ENCODE data around the gene TBC1D24.
"Not testable (repeated sequence)": the region's sequence is repeated elsewhere in the genome, so short reads cannot be mapped to it uniquely, and the experiment has no call there.

TBC1D24 gene

GRCh38 chr16:2533912-2534311, 59.0 kb downstream of the TBC1D24 start:
- no peak for DNase-seq

DNA sequence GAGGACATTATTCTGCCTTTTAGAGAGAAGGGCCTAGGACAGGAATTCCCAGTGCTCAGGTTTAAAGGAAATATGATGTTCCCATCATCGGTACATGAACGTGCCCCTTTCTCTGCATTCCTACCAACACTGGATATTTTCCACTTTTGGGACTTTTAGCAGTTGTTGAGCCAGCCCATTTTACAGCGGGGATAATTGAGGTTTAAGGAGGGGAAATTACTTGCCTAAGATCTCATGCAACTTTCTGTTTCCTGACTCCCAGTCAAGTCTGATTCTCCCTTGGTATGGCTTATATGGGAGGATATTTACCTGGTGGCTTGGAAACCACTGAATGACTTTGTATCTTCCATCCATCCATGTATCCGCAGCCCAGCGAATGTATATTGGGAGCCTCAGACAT, 59.4 kb downstream of the TBC1D24 start:
- DNase-seq: not testable (repeated sequence)

GRCh38 chr16:2535625-2536013, 60.7 kb downstream of the TBC1D24 start:
- DNase-seq: no peak

GRCh38 chr16:2537451-2538379, 62.8 kb downstream of the TBC1D24 start, which contains the start of gene PDPK1:
TSS of gene PDPK1 (plus strand) at chr16:2538021. CDS start at chr16:2538113, 92 bp downstream.
- DNase-seq: peak; percentile 85

- DNase-seq: not testable (repeated sequence)
Observed at GRCh38 chr16:2539192-2539844, 64.4 kb downstream of the TBC1D24 start.

DNA sequence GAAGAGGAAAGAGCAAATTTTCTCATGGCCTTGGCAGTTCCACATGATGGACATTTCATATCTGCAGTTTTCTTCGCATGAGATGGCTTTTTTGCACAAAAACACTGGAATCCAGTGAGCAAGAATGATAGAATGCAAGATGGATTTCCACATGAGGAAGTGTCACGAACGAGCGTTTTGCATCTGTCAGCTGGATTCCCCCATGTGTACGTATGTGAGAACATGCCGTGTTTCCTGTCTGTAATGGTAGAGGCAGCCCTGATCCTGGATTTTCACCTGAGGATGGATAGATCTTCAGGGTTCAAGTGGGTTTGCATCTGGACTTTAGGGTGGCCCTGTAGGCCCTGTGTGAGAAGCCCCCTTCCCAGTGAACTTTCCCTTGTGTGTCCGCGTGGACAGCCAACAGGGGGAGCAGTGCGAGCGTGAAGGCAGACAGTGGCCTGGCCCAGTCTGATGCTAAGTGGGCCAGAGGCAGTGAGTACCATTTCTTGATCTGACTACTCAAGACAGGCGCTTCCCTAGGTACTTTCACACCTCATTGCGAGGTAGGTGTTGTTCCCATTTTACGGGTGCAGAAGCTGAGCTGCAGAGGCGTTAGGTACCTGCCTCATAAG, 65.0 kb downstream of the TBC1D24 start:
- DNase-seq: not testable (repeated sequence)

DNA sequence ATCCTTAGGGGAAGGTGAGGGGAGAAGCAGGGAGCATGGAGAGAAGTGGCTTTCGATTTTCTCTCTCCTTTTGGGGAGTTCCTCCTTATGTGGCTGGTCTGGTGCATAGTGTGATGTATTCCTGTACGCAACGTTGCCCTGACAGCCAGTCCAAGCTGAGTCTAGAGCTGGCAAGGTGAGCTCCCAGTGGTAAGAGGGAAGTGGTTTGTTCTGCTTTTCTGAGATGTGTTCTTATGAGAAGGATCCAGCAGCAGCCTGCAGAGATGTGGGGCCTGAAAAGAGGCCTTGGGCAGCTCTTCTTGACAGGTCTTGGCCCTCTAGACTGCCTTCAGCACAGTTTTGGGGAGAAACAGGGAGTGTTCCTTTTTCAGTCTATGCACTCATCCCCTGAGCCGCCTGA, 66.0 kb downstream of the TBC1D24 start:
- not testable (repeated sequence) for DNase-seq

GRCh38 chr16:2541409-2541808, 66.5 kb downstream of the TBC1D24 start:
- DNase-seq: not testable (repeated sequence)

DNA sequence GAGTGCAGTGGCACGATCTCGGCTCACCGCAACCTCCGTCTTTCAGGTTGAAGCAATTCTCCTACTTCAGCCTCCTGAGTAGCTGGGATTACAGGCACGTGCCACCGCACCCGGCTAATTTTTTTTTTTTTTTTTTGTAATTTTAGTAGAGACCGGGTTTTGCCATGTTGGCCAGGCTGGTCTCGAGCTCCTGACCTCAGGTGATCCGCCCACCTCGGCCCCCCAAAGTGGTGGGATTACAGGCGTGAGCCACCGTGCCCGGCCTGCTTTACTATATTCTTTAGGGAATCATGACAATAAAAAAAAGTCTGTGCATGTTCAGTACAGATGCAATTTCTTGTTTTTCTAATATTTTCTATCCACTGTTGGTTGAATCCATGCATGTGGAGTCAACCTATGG, 68.8 kb downstream of the TBC1D24 start:
- not testable (repeated sequence) for DNase-seq

DNA sequence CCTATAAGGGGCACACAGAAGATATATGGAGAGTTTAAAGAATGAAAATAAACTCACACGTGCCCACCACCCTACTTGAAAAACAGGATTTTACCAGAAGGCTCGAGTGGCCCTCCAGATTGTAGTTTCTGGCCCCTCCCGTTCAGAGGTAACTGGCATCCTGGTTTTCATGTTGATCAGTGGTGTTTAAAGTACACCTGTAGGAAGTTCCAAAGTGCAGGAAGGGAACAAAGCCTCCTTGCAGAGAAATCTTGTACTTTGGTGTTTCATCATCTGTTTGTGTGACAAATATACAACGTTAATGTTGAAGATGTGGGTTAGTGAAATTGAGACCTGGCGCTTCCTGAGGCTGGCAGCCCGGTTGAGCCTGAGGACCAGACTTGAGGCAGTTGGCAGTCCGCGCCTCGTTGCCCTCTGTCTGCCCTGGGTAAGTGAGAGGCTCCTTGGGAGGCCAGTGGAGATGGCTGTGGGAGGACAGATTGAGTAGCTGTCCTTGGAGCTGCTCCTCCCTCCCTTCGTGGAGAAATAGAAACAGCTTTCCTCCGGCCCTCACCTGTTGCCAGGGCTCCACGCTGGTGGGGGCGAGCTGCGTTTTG, 75.5 kb downstream of the TBC1D24 start:
- not testable (repeated sequence) for DNase-seq

DNA sequence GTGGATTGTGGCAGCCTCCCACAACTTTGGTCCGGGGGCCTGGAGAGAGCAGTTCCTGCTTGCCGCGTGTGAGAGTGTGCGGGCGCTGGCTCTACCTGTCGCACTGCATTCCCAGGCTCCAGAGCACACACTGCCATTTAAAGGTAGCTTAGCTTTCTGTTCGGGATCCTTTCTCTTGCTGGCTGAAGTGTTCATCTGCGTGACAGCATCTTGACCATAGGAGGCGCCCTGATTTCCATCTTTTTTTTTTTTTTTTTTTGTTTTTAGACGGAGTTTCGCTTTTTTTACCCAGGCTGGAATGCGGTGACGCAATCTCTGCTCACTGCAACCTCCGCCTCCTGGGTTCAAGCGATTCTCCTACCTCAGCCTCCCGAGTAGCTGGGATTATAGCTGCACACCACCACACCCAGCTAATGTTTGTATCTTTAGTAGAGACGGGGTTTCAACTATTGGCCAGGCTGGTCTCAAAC, 76.5 kb downstream of the TBC1D24 start:
- DNase-seq: not testable (repeated sequence)

GRCh38 chr16:2554709-2555425, 79.9 kb downstream of the TBC1D24 start:
- DNase-seq: not testable (repeated sequence)
